ENCODE measurements around the gene TLE4.
"Not testable (repeated sequence)": the region's sequence is repeated elsewhere in the genome, so short reads cannot be mapped to it uniquely, and the experiment has no call there.

The TLE4 gene

DNA sequence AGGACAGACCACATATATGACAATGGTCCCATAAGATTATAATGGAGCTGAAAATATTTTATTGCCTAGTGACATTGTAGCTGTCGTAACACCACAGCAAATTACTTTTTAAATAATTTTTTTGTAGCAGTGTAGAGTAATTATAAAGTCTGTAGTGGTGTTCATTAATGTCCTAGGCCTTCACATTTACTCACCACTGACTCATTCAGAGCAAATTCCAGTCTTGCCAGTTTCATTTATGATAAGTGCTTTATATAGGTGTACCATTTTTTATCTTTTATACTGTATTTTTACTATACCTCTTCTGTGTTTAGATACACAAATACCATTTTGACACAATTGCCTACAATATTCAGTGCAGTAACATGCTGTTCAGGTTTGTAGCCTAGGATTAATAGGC, 67.6 kb downstream of the TLE4 start:
- no peak for DNase-seq

DNA sequence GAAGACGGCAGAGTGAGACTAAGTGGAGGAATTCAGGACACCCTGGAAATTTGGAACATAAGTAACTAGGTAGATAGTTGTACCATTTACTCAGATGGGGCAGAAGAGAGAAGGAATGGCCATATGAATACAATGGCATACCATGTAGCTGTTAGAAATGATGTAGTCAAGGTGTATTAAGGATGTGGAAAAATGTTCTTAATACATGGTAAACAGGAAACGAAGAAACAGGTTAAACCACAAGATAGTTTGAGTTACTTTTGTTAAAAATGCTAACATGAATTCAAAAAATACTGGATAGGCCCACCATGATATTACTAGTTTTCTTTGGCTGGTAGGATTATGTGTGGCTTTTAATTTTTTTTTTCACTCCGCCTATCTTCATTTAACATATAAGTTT, 68.3 kb downstream of the TLE4 start:
- not testable (repeated sequence) for DNase-seq

DNA sequence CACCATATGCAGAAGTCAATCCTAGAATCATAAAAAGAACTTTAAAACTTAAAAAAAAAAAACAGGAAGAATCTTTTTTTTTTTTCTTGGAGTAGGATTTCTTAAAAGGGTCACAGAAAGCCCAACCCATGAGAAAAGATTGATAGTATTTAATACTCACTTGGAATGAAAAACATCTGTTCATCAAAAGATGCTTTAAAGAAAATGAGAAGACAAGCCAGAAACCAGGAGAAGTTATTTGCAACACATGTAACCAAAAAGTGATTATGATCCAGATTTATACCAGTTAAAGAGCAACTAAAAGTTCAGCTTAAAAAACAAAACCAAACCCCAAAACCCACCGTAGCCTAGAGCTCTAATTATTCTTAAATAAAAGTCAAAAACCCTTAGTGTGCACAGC, 69.3 kb downstream of the TLE4 start:
- DNase-seq = no peak

DNA sequence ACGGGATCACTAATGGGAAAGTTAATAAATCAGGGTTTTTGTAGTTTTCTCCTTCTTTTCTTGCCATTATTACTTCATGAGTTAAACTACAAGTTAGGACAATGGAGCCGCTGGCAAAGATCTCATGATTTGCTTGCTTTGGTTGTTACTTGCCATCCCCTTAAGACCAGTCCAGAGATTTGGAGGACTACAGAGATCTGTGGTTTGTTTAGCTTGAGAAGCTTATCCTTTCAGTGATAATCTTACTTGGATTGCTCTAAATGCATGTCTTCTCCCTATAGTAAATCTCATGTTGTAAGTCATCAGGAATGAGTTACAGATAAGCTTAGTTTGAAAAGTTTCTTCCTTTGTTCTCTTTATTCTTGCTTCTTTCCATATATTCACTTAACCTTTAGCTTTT, 70.9 kb downstream of the TLE4 start:
- DNase-seq = no peak

DNA sequence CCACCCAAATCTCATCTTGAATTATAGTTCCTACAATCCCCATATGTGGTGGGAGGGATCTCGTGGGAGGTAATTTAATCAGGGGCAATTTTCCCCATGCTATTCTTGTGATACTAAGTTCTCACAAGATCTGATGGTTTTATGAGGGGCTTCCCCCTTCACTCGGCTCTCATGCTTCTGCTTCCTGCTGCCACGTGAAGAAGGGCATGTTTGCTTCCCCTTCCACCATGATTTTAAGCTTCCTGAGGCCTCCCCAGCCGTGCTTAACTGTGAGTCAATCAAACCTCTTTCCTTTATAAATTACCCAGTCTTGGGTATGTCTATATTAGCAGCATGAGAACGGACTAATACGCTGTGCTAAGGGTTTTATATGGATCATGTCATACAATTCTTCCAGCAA, 72.3 kb downstream of the TLE4 start:
- no peak for DNase-seq

DNA sequence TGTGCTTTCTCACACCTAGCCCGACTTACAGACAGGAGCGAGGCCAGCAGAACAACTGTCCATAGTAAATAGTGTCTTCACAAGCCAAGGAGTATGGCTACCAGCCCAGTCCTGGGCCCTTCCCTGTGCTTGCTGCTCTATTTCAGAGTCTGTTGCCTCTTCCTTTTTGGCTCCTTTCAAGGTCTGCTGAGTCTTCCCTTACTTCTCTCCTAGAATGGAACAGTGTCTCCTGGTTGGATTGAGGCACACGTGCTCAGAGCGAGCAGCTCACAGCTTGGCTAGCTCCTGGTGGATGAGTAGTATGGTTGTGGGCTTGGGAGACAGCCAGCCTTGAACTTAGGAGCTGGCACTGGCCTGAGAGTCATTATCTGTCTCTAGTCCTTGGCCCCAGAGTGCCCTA, 72.8 kb downstream of the TLE4 start:
- no peak for DNase-seq

DNA sequence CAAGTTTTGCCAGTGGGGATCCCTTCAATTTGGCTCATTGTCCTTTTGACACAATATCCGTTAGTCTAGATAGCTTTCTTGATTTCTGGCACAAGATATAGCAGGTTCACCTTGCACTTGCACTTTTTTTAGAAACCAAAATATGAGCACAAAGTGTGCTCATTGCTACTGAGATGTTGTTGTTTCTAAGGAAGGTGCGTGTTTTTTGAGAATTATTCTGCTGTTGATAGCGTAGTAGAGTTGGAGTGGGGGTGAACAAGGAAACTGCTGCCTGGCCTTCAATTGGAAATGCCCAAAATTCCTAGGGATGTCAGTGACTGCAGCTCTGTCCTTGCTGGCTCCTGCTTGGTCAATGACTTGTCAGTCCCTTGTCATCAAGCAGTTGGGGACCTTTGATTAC, 73.3 kb downstream of the TLE4 start:
- DNase-seq = no peak

DNA sequence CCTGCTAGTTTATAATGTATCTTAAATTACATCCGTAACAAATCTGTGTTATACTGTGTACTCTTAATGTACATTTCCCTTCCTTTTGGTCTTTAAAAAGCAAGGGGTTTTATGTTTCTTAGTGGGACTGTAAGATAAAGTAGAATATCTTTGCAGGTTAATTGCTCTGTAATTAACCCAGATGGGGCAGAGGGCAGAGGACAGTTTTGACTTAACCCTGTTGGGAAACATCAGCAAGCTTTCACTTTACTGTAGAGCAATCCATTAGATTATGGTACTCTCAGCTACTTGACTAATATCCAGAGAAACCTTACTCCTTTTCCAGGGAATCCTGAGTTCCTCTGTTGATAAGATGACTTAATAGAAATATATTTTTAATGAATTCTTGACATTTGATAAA, 74.3 kb downstream of the TLE4 start:
- DNase-seq = no peak

GRCh38 chr9:79651251-79651795, 79.6 kb downstream of the TLE4 start:
- no peak for DNase-seq

DNA sequence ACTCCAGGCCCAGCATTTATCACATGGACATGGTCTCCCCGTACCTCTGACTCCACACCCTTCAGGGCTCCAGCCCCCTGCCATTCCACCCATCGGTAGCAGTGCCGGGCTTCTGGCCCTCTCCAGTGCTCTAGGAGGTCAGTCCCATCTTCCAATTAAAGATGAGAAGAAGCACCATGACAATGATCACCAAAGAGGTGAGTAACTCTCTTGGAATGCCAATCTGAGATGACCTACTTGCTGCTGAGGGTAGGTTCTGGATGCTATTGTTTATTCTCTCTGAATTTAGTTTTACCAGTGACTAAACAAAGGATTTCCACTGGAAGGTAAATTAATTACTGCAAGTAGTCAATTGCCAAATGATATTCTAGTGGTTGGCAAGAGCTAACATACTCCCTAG, 80.8 kb downstream of the TLE4 start:
- DNase-seq = no peak

DNA sequence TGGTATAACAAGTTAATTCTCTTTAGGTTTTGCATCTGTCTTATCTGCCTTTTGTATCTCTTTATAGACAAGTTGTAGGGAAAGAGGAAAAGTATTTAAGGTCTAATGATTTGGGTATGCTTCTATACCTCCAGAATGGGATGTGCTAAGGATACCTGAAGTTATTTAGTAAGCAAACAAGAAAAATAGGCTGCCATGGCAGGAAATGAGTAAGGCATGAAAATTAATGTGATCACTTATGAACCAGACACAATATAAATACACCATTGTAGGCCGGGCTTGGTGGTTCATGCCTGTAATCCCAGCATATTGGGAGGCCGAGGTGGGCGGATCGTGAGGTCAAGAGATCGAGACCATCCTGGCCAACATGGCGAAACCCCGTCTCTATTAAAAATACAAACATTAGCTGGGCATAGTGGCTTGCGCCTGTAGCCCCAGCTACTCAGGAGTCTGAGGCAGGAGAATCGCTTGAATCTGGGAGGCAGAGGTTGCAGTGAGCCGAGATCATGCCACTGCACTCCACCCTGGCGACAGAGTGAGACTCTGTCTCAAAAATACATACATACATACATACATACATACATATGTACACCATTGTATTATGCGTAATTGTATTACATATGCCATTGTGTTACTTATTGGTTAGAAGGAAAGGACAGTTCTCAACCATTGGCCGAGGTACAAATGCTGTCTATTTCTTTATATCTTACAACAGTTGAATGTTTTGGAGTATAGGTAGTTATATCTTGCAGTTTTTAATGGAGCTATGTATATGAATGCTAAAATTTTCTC, 83.0 kb downstream of the TLE4 start:
- not testable (repeated sequence) for DNase-seq

- DNase-seq = no peak
These were observed 83.8 kb downstream of the TLE4 start for GRCh38 chr9:79655551-79655950.

- DNase-seq = no peak
These were observed 84.4 kb downstream of the TLE4 start for GRCh38 chr9:79656169-79656568.

DNA sequence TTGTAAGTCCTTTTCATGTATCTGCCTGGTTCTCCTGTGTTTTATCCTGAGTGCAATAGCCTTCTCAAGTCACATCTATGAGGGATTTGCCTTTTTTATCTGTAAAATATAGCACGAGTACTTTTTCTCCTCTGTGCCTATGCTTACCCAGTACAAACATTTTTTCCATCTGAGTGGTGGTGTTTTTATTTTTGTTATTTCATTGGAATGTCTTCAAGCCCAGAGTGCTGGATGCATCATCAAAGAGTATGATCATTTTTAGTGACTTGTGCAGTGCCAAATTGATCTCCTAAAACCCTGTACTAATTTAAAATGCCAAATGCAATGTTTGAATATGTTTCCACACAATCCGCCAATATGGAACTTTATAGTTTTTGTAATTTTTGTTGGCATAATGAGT, 86.1 kb downstream of the TLE4 start:
- no peak for DNase-seq

- no peak for DNase-seq
These were observed 87.2 kb downstream of the TLE4 start for GRCh38 chr9:79658926-79659325.

DNA sequence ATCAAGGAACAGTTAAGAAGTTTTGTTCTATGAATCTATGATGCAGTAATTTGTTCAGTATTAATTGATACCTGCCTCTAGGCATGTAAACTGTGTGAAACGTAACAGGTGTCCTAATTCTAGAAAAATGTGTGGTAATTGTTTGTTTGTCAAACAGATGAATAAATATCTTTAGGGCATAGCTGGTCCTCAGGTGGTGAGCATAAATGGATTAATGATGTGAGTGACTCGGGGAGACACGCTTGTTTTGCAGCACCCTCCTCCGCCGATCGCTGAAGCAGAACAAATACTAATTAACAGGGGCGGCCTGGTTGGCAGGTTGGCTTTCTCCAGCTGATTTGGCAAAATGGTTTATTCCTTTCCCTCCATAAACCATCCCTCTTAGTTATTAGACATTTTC, 88.8 kb downstream of the TLE4 start:
- no peak for DNase-seq

DNA sequence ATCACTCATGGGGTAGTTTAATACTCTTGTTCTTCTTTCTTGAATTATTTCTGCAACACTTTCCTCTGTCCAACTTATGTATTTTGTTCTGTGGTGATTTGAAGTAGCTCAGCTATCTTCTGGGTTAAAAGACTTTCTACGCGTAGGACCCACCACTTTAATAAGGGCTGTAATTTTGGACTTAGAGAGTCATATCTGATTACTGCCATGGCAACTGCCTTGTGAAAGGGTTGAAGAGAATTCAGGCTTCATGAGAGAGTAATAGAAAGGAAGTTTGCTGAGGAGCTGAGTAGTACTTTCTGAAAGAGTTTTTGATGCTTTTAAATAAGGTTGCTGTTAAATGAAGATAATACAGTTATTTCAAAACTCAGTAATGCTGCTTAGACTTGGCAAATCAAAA, 89.5 kb downstream of the TLE4 start:
- DNase-seq = no peak

- DNase-seq = no peak
These were observed 90.2 kb downstream of the TLE4 start for GRCh38 chr9:79661886-79662536.

DNA sequence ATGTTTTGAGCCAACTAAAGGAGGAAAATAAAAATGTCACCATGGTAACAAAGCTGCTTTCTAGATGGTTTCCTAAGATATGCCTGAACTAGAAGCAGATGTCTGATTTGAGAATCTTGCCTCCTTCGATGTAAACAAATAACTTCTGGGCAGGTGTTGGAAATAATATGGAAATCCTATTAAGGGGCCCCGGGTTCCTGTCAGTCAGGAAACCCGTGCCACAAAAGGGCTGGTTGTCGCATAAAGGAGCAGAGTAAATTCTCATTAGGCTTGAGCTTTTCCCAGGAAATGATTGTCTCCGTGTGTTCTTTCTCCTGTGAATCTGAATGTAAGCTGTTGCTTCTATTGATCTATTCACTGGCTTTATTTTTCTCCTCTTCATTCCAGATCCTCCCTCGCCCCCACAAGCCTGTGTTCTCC, 90.8 kb downstream of the TLE4 start:
- DNase-seq = no peak

DNA sequence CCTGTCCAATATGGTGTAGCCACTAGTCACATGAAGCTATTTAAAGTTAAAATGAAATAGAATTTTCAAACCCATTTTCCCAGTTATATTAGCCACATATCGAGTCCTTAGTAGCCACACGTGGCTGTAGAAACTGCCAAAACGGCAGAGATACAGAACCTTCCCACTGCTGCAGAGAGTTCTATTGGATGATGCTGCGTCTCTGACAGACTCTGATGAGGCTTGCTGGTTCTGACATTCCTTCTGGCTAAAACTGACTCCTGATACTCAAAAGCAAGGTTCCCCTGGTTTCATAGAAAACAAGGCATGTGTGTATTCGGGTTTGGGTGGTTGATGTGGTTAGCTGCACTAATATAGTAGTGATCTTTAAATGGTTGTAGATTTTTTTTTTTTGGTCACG, 91.5 kb downstream of the TLE4 start:
- no peak for DNase-seq

DNA sequence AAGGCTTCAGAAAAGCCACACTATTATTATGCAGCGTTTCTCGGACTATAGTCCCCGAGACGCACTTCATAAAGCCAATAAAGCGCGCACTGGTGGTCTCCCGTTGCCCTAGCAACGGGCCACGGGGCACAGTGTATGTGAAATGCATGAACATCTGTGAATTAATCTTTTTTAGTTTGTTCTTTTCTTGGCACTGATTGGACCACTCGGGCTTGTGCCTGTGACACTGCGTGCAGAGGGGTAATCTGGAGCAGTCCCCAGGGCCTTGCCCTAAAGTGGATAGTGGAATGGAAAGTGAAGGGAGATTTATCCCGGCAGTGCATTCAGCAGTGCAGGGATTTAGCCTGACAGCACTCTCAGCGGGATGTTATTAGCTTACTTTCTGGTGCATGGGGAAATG, 92.1 kb downstream of the TLE4 start:
- DNase-seq = no peak

GRCh38 chr9:79664375-79664831, 92.6 kb downstream of the TLE4 start:
- DNase-seq = no peak

- DNase-seq = no peak
These were observed 93.6 kb downstream of the TLE4 start for GRCh38 chr9:79665369-79665768.

DNA sequence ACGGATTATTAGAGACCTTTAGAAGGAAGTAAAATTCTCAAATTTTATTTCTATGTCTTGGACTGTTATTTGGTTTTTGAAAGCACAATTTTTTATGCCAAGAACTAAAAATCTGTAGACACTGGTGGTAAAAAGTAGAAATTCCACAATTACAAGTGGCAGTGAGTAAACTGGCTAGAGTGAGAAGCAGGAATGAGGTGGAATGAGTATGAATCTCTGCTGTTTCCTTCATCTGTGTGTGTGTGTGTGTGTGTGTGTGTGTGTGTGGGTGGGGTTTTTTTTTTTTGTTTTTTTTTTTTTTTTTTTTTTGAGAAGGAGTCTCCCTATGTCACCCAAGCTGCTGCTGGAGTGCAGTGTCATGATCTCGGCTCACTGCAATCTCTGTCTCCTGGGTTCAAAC, 94.2 kb downstream of the TLE4 start:
- no peak for DNase-seq

- no peak for DNase-seq
These were observed 95.4 kb downstream of the TLE4 start for GRCh38 chr9:79667120-79667519.

All from GDM1 (cell line).